ENCODE results near the gene CSF1.
A peak's percentile ranks its signal among the peaks of the same experiment; 100 is the strongest.

Gene CSF1

DNA sequence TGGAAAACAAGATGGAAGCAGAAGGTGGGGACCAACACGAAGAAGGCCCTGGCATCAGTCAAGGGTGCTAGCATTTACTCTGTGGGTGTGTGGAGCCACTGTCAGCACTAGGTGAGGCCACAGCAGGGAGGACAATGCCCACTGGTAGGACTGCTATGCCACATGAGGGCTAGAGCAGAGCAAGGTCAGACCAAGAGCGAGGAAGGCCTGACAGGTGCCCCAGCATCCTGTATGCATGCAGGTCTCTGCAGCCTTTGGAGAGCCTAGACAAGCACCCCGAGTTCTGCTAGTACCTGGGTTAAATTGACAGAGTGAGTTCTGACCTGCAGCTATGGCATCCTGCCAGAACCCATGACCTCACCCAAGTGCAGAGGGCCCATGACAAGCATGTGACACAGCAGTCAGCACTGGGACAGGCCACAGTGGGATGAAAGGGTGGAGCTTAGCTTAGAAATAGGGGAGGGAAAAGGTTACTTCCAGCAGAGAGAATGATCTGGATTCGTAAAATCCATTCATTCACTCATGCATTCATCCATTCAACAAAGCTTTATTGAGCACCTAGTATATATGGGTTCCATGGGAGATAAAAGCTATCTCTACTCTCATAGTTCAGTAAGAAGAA is 9.0 kb upstream of the CSF1 start:
- H3K9me3 Mint-ChIP-seq: no peaks in the 10 kb centered on the region
- H3K4me1 Mint-ChIP-seq (ENCODE audit: low read depth in 2 of 2): peaks cover 11 to 15% of the 10 kb centered on the region in 2 donors
- peaks cover 0 to 4% of the 10 kb centered on the region in 2 donors for H3K27me3 Mint-ChIP-seq
- no peaks in the 10 kb centered on the region for H3K36me3 Mint-ChIP-seq (ENCODE audit: insufficient read depth)
- no peak for DNase-seq
- H3K27ac Mint-ChIP-seq: no peak overlapping the region
- ATAC-seq (replicated peaks): no peak
- no peak overlapping the region for H3K4me3 Mint-ChIP-seq

DNA sequence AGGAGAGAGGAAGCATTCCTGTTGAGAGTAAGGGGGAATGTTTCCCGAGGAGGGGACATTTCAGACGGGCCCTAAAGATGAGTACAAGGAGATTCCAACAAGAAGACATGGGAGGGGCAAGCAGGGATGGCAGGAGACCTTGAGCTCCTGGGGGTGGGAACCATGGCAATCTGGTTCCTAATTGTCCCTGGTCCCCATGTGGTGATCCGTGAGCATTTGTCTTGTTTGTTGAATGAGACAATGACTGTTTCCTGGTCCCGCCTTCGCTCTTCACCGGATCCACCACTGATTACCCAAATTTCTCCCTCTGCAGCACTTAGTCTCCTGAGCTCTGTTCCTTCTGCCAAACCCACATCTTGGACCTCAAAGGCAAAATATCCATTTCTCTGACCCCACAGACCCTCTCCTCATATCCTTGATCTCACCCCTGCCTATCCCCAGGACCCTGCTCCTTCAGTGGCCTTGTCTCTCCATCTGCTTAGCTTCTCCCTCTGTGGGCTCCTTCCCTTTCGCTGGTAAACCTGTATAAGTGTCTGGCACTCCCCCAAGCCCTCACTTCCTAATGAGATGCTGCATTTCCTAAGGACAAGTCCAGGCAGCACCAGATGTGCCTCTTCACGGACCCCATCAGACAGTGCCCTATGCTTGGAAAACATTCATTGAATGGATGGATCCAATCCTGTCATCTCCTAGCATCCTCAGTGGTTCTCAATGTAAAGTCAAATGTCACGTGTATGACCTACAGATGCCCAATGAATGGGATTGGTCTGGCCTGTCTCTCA is 8.3 kb upstream of the CSF1 start:
- Mint-ChIP-seq H3K27ac (no peak overlapping the region), H3K4me1 (ENCODE audit: low read depth in 2 of 2) (peaks cover 16 to 19% of the 10 kb centered on the region in 2 donors), H3K36me3 (ENCODE audit: insufficient read depth) (no peaks in the 10 kb centered on the region), H3K9me3 (no peaks in the 10 kb centered on the region), H3K4me3 (no peak overlapping the region), H3K27me3 (no peaks in the 10 kb centered on the region)
- DNase-seq (no peak), ATAC-seq (replicated peaks) (no peak)

DNA sequence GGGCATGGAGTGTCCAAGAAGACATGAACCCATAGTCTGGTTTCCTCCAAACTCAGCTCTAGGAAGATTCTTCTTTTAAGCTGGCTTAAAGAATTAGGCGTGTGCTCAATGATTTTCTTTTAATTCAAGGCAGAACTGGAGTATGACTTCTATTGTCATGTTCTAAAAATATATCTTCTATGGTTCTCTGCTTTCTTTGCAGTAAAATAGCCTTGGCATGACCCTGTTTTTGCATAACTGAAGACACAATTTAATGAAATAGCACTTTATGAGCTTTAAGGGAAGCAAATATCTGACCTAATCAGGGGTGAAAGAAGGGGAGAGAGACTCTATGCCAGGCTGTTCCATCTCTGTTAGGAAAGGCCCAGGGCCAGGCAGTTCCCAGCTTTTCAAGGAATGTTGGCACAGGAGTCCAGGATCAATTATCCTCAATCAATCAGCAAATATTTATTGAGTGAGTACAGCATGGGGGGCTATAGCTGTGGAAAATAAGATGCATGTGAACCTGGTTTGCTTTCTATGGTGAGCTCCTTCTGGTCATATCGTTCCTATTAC is 7.2 kb upstream of the CSF1 start:
- DNase-seq (no peak), ATAC-seq (replicated peaks) (no peak)
- Mint-ChIP-seq H3K4me3 (no peak overlapping the region), H3K36me3 (ENCODE audit: insufficient read depth) (no peaks in the 10 kb centered on the region), H3K4me1 (ENCODE audit: low read depth in 2 of 2) (peaks cover 20 to 23% of the 10 kb centered on the region in 2 donors), H3K27ac (peak overlapping the region in 1 of 2 donors; percentile 80), H3K9me3 (no peaks in the 10 kb centered on the region), H3K27me3 (no peaks in the 10 kb centered on the region)

DNA sequence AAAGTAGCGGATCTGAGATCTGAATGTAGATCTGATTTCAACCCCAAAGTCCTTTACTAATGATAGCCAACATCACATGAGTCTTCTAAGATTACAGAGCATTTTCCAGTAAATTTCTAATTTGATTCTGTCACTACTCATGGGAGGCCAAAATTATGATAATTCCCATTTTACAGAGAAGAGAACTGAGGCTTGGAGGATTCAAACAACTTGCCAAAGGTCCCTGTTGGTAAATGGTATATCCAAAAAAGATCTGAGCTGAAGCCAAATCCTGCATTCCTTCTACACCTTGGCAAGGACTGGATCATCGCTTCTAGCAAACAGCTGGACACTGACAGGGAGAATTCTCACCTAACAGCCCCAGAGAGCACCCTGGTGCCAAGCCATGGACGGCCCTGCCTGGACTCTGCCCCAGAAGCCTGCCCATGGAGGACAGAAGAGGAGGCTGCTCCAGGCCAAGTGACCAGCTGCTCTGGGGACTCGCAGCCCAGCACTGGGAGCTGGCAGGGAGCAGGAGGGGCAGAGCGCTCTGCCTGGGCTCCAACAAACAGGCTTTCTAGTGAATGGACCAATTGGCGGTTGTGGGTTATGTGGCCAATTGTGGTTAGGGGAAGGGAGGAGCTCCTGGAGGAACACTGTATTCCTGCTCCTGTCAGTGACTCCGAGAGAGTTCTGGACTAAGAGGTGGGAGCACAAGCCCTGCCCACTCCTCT is 6.4 kb upstream of the CSF1 start:
- no peak for DNase-seq
- Mint-ChIP-seq H3K27me3 (no peaks in the 10 kb centered on the region), H3K27ac (no peak overlapping the region), H3K9me3 (no peaks in the 10 kb centered on the region), H3K4me3 (no peak overlapping the region), H3K4me1 (ENCODE audit: low read depth in 2 of 2) (peaks cover 23 to 24% of the 10 kb centered on the region in 2 donors), H3K36me3 (ENCODE audit: insufficient read depth) (no peaks in the 10 kb centered on the region)
- no peak for ATAC-seq (replicated peaks)

DNA sequence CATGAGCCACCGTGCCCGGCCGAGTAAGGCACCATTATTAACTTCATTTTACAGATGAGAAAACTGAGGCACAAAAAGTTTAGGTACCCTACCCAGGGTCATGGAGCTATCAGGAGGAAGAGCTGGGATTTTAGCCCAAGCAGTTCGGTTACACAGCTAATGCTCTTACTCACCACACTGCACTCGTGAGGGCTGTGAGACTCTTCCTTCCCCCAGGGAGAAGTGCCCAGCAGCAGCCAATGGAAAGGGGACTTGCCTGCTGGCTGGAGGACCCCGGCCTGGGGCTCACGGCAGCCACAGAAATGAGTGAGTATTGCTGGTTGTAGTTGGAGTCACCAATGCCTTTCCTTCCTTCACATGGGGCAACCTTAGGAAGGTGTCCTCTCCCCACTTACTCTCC is 5.2 kb upstream of the CSF1 start:
- Mint-ChIP-seq H3K9me3 (no peaks in the 10 kb centered on the region), H3K4me3 (peak overlapping the region in 1 of 2 donors; percentile 74), H3K36me3 (ENCODE audit: insufficient read depth) (peaks cover 8% of the 10 kb centered on the region), H3K27ac (peak overlapping the region; percentile 97 to 98), H3K4me1 (ENCODE audit: low read depth in 2 of 2) (peaks cover 31 to 35% of the 10 kb centered on the region in 2 donors), H3K27me3 (no peaks in the 10 kb centered on the region)
- DNase-seq (no peak), ATAC-seq (replicated peaks) (no peak)

DNA sequence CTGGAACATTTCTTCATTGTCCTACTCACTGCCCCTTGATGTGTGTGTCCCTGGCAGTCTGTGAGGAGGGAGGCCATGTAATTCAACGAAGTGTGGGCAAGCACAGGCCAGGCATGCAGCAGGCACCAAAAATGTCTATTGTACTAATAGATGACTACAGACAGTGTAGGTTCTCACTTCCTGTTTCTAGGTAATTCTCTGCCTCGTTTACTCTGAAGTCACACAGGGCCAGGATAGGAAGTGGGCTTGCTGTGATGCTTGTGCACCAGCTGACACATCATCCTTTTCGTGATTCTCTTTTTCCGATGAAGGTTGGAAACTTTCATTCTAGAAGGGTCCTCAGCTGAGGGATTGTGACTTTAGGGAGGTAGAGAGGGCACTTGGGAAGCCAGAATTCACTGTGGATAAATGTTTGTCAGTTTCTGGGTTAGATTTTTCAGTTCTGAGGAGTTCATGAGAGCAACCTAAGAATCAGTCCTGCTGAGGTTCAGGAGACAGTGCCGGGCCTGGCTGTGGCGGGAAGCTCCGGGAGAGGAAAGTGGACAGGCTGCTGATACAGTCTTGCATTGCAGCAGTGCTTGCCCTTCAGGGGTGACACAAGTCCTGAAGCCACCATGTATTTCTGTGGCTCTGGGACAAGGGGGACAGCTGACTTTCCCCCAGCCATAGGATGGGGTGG is 4.3 kb upstream of the CSF1 start:
- Mint-ChIP-seq H3K27me3 (no peaks in the 10 kb centered on the region), H3K27ac (peak overlapping the region; percentile 97 to 98), H3K4me1 (ENCODE audit: low read depth in 2 of 2) (peaks cover 32 to 35% of the 10 kb centered on the region in 2 donors), H3K9me3 (no peaks in the 10 kb centered on the region), H3K36me3 (ENCODE audit: insufficient read depth) (peaks cover 9% of the 10 kb centered on the region), H3K4me3 (peak overlapping the region; percentile 73 to 74)
- peak; percentile 87 for ATAC-seq (replicated peaks)
- peak; percentile 34 to 43 (median 38) for DNase-seq

DNA sequence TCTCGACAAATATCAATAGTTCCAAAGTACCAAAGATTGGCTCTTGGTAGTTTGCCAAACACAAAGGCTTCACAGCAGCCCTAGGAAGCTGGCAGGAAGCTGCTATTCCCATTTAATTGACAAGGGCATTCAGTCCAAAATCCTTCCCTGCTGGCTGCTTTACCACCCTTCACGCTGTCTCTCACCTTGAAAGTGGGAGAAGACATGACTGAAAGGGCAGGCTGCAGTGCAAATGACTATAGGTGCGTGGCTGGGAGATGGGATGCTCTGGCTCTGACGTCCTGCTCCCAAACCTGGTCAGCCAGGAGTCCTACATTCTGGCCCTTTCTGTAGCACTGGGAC is 3.8 kb upstream of the CSF1 start:
- peak overlapping the region; percentile 73 to 74 for H3K4me3 Mint-ChIP-seq
- H3K27me3 Mint-ChIP-seq: no peaks in the 10 kb centered on the region
- no peaks in the 10 kb centered on the region for H3K9me3 Mint-ChIP-seq
- peaks cover 11% of the 10 kb centered on the region for H3K36me3 Mint-ChIP-seq (ENCODE audit: insufficient read depth)
- peaks cover 37 to 38% of the 10 kb centered on the region in 2 donors for H3K4me1 Mint-ChIP-seq (ENCODE audit: low read depth in 2 of 2)
- peak overlapping the region; percentile 97 to 98 for H3K27ac Mint-ChIP-seq
- no peak for DNase-seq
- ATAC-seq (replicated peaks): no peak

DNA sequence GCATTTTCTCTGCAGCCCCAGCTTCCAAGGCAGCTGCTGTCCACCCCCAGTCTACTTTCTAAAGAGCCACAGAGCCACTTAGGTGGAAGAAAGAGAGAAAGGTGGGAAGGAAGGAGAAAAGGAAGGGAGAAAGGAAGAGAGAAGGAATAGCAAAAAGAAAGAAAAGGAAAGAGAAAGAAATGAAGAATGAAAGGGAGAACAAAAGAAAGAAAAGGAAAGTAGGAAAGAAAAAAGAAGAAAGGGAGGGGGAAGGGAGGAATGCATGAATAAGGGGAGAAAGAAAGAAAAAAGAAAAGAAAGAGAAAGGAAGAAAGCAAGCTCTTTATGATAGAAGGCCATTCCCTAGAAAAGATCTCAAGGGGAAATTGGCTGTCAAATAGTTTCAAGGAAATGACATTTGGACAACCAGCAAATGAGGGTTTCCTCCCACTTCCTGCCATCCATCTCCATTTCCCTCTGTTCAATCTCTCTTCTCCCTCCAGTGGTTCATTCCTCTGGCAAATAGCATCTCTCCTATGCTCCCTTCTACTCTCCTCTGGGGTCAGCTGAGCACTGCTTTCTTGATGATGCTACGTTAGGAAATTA is 3.4 kb upstream of the CSF1 start:
- Mint-ChIP-seq H3K27ac (peak overlapping the region in 1 of 2 donors; percentile 97), H3K9me3 (no peaks in the 10 kb centered on the region), H3K36me3 (ENCODE audit: insufficient read depth) (peaks cover 12% of the 10 kb centered on the region), H3K4me3 (peak overlapping the region in 1 of 2 donors; percentile 51), H3K27me3 (no peaks in the 10 kb centered on the region), H3K4me1 (ENCODE audit: low read depth in 2 of 2) (peaks cover 41 to 42% of the 10 kb centered on the region in 2 donors)
- no peak for DNase-seq
- no peak for ATAC-seq (replicated peaks)

DNA sequence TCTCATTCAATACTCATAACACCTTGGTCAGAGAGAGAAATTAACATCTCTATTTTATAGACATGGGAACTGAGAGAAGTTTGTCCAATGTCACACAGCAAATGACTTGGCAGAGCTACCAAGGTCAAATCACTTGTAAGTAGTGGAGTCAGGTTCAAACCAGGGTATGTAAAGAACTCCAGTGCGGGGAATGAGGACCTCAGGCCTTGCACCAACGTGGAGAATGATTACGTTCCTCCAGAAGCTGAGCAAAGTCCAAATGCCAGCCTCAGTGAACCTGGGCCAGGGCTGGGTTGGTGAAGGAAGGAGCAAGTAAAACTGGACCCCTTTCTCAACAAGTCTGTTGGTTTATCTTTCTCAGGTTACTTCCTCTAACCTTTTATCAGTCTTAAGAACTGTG is 1.8 kb upstream of the CSF1 start:
- H3K9me3 Mint-ChIP-seq: no peaks in the 10 kb centered on the region
- H3K4me3 Mint-ChIP-seq: no peak overlapping the region
- no peak for DNase-seq
- no peak for ATAC-seq (replicated peaks)
- peaks cover 15% of the 10 kb centered on the region for H3K36me3 Mint-ChIP-seq (ENCODE audit: insufficient read depth)
- no peaks in the 10 kb centered on the region for H3K27me3 Mint-ChIP-seq
- no peak overlapping the region for H3K27ac Mint-ChIP-seq
- peaks cover 52 to 54% of the 10 kb centered on the region in 2 donors for H3K4me1 Mint-ChIP-seq (ENCODE audit: low read depth in 2 of 2)

DNA sequence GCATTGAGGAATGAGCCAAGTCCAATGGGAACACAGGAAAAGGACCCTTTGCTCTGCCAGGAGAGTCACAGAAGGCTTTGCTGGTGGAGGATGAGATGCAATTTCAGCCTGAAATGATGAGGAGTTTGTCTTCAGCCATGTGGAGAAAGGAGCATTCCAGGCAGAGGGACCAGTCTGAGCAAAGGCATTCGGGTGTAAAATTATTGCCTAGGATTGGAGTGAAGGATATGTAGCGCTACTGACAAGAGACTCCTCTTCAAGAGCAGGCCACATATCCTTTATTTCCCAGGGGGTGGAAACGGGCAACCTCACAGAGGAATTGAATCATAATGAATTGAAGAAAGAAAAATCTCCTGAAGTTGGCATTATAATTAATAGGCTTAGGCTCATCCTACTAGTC is 1.1 kb upstream of the CSF1 start:
- ATAC-seq (replicated peaks) (no peak), DNase-seq (no peak)
- Mint-ChIP-seq H3K4me3 (peak overlapping the region; percentile 91), H3K27me3 (no peaks in the 10 kb centered on the region), H3K9me3 (no peaks in the 10 kb centered on the region), H3K27ac (peak overlapping the region; percentile 89 to 95), H3K36me3 (ENCODE audit: insufficient read depth) (peaks cover 15% of the 10 kb centered on the region), H3K4me1 (ENCODE audit: low read depth in 2 of 2) (peaks cover 54 to 56% of the 10 kb centered on the region in 2 donors)

DNA sequence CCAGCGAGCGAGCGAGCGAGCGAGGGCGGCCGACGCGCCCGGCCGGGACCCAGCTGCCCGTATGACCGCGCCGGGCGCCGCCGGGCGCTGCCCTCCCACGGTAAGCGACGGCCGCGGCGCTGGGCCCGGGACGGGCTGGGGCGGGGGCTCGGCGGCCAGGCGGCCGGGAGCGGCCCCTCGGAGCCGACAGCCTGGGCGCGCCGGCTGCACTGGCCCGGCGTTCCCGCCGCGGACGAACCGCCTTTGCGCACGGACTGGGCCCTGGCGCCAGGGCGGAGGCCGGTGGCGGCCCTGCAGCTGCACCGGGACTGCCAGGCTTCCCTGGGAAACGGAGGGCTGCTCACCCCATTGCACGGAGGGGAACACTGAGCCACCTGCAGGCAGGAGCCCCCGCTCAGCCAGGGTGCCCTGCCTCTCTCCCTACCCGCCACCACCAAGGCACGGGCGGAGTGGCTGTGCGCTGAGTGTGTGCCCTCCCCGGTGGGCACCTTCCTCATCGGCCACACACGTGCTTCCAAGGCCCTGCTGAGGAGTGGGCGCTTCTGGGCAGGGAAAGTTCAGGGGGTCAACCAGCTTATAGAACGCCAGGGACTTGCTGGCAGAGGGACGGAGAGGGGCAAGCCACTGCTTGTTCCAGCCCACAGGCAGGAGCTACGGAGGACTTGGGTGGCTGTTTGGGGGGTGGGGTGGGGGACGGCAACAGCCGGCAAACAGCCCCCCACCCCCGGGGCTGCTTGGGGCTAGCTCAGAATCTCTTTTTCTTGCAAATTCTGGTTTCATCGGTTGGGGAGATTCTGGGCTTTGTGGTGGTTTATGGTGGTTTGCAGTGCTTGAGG is 532 bp downstream of the CSF1 start:
- H3K36me3 Mint-ChIP-seq (ENCODE audit: insufficient read depth): peaks cover 15% of the 10 kb centered on the region

DNA sequence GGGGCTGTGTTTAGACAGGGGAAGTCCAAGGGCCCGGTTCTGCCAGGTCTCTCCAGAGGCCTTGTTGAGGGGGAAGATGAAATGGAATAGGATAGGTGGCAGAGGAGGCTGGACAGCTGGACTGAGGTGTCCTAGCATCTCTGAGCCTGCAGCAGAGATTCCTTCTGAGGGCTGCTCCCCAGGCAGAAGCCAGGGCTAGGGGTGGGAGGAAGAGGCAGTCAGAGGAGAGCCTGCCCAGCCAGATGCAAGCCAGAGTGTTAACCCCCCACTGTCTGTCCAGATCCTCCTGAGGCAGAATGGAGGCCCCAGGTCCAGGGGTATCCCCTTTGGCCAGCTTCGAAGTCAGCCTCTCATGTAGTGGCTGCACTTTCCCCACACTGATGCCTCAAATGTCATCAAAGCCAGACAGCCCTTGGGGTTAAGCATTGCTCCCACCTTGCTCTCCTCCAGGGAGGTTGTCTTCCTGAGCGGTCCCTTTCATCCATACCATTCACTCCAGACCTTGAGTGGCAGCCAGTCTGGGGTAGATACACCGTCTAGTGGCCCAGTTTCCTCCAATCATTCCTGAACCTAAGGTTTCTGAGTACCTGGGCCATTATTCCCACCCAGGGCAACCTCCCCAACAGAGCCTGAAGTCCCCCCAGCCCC is 1.7 kb downstream of the CSF1 start:
- no peak for DNase-seq
- no peaks in the 10 kb centered on the region for H3K27me3 Mint-ChIP-seq
- ATAC-seq (replicated peaks): no peak
- H3K4me1 Mint-ChIP-seq (ENCODE audit: low read depth in 2 of 2): peaks cover 41 to 42% of the 10 kb centered on the region in 2 donors
- no peaks in the 10 kb centered on the region for H3K9me3 Mint-ChIP-seq
- peak overlapping the region; percentile 71 to 84 for H3K4me3 Mint-ChIP-seq
- peak overlapping the region; percentile 77 to 86 for H3K27ac Mint-ChIP-seq
- H3K36me3 Mint-ChIP-seq (ENCODE audit: insufficient read depth): peaks cover 15% of the 10 kb centered on the region

More for the DNA sequence above, 532 bp downstream of the CSF1 start:
- peak overlapping the region; percentile 91 for H3K4me3 Mint-ChIP-seq
- H3K4me1 Mint-ChIP-seq (ENCODE audit: low read depth in 2 of 2): peaks cover 50 to 51% of the 10 kb centered on the region in 2 donors
- no peaks in the 10 kb centered on the region for H3K9me3 Mint-ChIP-seq
- peak in 1 of 3 experiments; percentile 5 for DNase-seq
- H3K27ac Mint-ChIP-seq: peak overlapping the region; percentile 89 to 95
- ATAC-seq (replicated peaks): peak; percentile 31
- no peaks in the 10 kb centered on the region for H3K27me3 Mint-ChIP-seq
